ENCODE results near the gene PLAU. TPM values are rescaled to one million over a fixed set of nuclear protein-coding genes. Genes with fewer than 3 reads are reported as not detected.

PLAU gene
- total RNA-seq, 1 experiment from 2014 or later = 1,582 TPM

- peak overlapping the region; percentile 38 for H3K4me3 ChIP-seq (ENCODE audit: low read length)
- ATAC-seq = peak; percentile 86
- intact Hi-C loops (cut with micrococcal nuclease) = loop anchor here (1.0 to 10.0 kb wide), 10 partner anchors 16 to 286 kb away; partner anchors contain the start of gene SYNPO2L
- H3K79me2 ChIP-seq (ENCODE audit: low read length) = no peaks in the 10 kb centered on the region
- POLR2A ChIA-PET (ENCODE audit: unreplicated experiment) = interaction anchor here (0.5 to 2.2 kb wide), 15 partner anchors 9 to 140 kb away, joined by 3 to 29 read pairs (median 3); partner anchors contain the start of gene VCL
- no TSS peak for BruUV-seq (replicated peaks)
- H3K9me2 ChIP-seq (replicated peaks; ENCODE audit: low read length) = no peaks in the 10 kb centered on the region
- peak; percentile 100 for DNase-seq
- H3F3A ChIP-seq (ENCODE audit: low read length, unreplicated experiment) = peaks cover 6% of the 10 kb centered on the region
- H4K20me1 ChIP-seq (ENCODE audit: low read length) = no peaks in the 10 kb centered on the region
- H3K4me1 ChIP-seq (ENCODE audit: insufficient read depth, low read length) = peaks cover 31% of the 10 kb centered on the region
- no peaks in the 10 kb centered on the region for H3K36me3 ChIP-seq (ENCODE audit: low read depth, low read length)
- H3K9ac ChIP-seq (ENCODE audit: low read length) = peak overlapping the region; percentile 68
- H3K27ac ChIP-seq (ENCODE audit: low read length) = peak overlapping the region; percentile 74
- H3K27me3 ChIP-seq (ENCODE audit: low read length) = no peaks in the 10 kb centered on the region
- H3K4me2 ChIP-seq (ENCODE audit: low read length) = peak overlapping the region; percentile 64
- no peak for TF ChIP-seq EZH2phosphoT487 (IDR thresholded peaks at IDR 0.05; ENCODE audit: borderline replicate concordance, low read length)
- 0 out of 2 replicates have a peak, but pooled peaks have one; percentile 26 for TF ChIP-seq CTCF (conservative IDR thresholded peaks at IDR 0.05; ENCODE audit: low read depth, low read length)
- CTCF ChIA-PET = interaction anchor here (0.5 to 6.4 kb wide), 43 partner anchors 9 to 178 kb away, joined by 3 to 317 read pairs (median 6); partner anchors contain the start of gene VCL
- H3K9me3 ChIP-seq (ENCODE audit: low read length) = no peaks in the 10 kb centered on the region
- peak overlapping the region; percentile 69 for H2AFZ ChIP-seq (ENCODE audit: low read length)
Observed at GRCh38 chr10:73941300-73941699, 30.4 kb downstream of the PLAU start.

- Histone ChIP-seq H2AFZ (ENCODE audit: low read length) (no peak overlapping the region), H3F3A (ENCODE audit: low read length, unreplicated experiment) (peaks cover 6% of the 10 kb centered on the region), H3K79me2 (ENCODE audit: low read length) (no peaks in the 10 kb centered on the region), H3K9ac (ENCODE audit: low read length) (no peak overlapping the region), H3K27ac (ENCODE audit: low read length) (no peak overlapping the region), H3K9me2 (replicated peaks; ENCODE audit: low read length) (no peaks in the 10 kb centered on the region), H3K4me2 (ENCODE audit: low read length) (no peak overlapping the region), H3K4me3 (ENCODE audit: low read length) (no peak overlapping the region), H3K27me3 (ENCODE audit: low read length) (no peaks in the 10 kb centered on the region), H3K4me1 (ENCODE audit: insufficient read depth, low read length) (peaks cover 20% of the 10 kb centered on the region), H3K9me3 (ENCODE audit: low read length) (no peaks in the 10 kb centered on the region), H3K36me3 (ENCODE audit: low read depth, low read length) (no peaks in the 10 kb centered on the region), H4K20me1 (ENCODE audit: low read length) (no peaks in the 10 kb centered on the region)
- POLR2A ChIA-PET (ENCODE audit: unreplicated experiment) = interaction anchor here (0.6 kb wide), 4 partner anchors 22 to 55 kb away, joined by 3 to 5 read pairs (median 4); partner anchors contain the start of gene VCL
- CTCF ChIA-PET = interaction anchor here (2.3 kb wide), 1 partner anchor 58 kb away, joined by 18 read pairs; no protein-coding TSS in a partner anchor
- intact Hi-C loops (cut with micrococcal nuclease) = loop anchor here (10.0 kb wide), 1 partner anchor 290 kb away; the partner anchor contains the start of gene SYNPO2L
- TF ChIP-seq CTCF (conservative IDR thresholded peaks at IDR 0.05; ENCODE audit: low read depth, low read length) = 0 out of 2 replicates have a peak, but pooled peaks have one; percentile 14
- no peak for TF ChIP-seq EZH2 (IDR thresholded peaks at IDR 0.05; ENCODE audit: low read length, unreplicated experiment)
- ATAC-seq = no peak
- no TSS peak for BruUV-seq (replicated peaks)
- DNase-seq = no peak
Observed at GRCh38 chr10:73944356-73945100, 33.6 kb downstream of the PLAU start.
